BJ (cell line): Measurements from ENCODE around the gene OS9. TPM values are rescaled to one million over a fixed set of nuclear protein-coding genes. Genes with fewer than 3 reads are reported as not detected.

Experiments
- CTCF ChIA-PET: fragments of 350-600 bp; formaldehyde crosslinking; extraction: SDS; loops from one replicate; lab custom pipeline; 2021; ENCODE audit warnings: antibody characterized with exemption, inconsistent platforms; lab: Yijun Ruan, JAX
- POLR2A ChIA-PET: fragments of 300-600 bp; sonication (Branson Sonifier 250); formaldehyde crosslinking; extraction: SDS; loops from one replicate; lab custom pipeline; 2021; ENCODE audit warnings: antibody characterized with exemption; lab: Charles Lee
- DNase-seq: peaks from one replicate; pipeline ENCODE4 v3.0.0-alpha.2; 2011; ENCODE audit warnings: low read depth
- H3K27me3 ChIP-seq: 2 replicates; pipeline ENCODE4 v1.6.0; 2011; ENCODE audit warnings: low read length; ENCODE audit not compliant: control insufficient read depth, insufficient read depth
- H3K36me3 ChIP-seq: 2 replicates; pipeline ENCODE4 v1.5.1; 2011; ENCODE audit warnings: low read length; ENCODE audit not compliant: control insufficient read depth, insufficient read depth
- H3K4me3 ChIP-seq: 2 replicates; pipeline ENCODE4 v1.5.1; 2011; ENCODE audit warnings: low read depth, mild to moderate bottlenecking, control low read depth, low read length
- CTCF ChIP-seq: IDR thresholded peaks from 2 replicates; pipeline ENCODE4 v1.5.1; 2011; ENCODE audit warnings: low read depth, mild to moderate bottlenecking, control low read depth, inconsistent platforms, low read length, moderate library complexity; ENCODE audit not compliant: insufficient read depth
- polyA plus RNA-seq: library from polyadenylated mRNA; depleted of rRNA; stranded (reverse); fragments of >200 nt; gene quantifications from 2 replicates; pipeline ENCODE4 v1.2.3, GENCODE V29; 2011

Gene OS9
- polyA plus RNA-seq, 1 experiment, result 415 TPM

- POLR2A ChIA-PET, result no interaction called here
- Histone ChIP-seq H3K36me3 (no peaks in the 10 kb centered on the region), H3K27me3 (peaks cover 28% of the 10 kb centered on the region), H3K4me3 (no peak overlapping the region)
- no peak for TF ChIP-seq CTCF
- no peak for DNase-seq
- CTCF ChIA-PET, result interaction anchor here (0.9 to 2.8 kb wide), 3 partner anchors 12 to 171 kb away, joined by 3 to 10 read pairs (median 4); partner anchors contain the start of gene TSPAN31
These were observed 39.0 kb downstream of the OS9 start for GRCh38 chr12:57732726-57733593.

GRCh38 chr12:57733928-57734327 lies 40.0 kb downstream of the OS9 start:
- ChIA-PET CTCF (interaction anchor here (1.0 to 2.8 kb wide), 2 partner anchors 11 to 150 kb away, joined by 3 to 10 read pairs; partner anchors contain the start of gene TSPAN31), POLR2A (no interaction called here)
- Histone ChIP-seq H3K27me3 (peaks cover 31% of the 10 kb centered on the region), H3K36me3 (no peaks in the 10 kb centered on the region), H3K4me3 (no peak overlapping the region)
- no peak for TF ChIP-seq CTCF
- DNase-seq, result no peak

GRCh38 chr12:57734591-57734990 lies 40.7 kb downstream of the OS9 start:
- CTCF ChIA-PET, result interaction anchor here (1.3 to 4.4 kb wide), 3 partner anchors 9 to 151 kb away, joined by 3 to 58 read pairs (median 10); no protein-coding TSS in a partner anchor
- no peak for DNase-seq

GRCh38 chr12:57735198-57735855 lies 41.4 kb downstream of the OS9 start:
- no peaks in the 10 kb centered on the region for H3K36me3 ChIP-seq
- ChIA-PET POLR2A (no interaction called here), CTCF (interaction anchor here (1.0 to 4.4 kb wide), 9 partner anchors 9 to 277 kb away, joined by 3 to 58 read pairs (median 4); partner anchors contain the start of genes GLI1 and TSPAN31)
- no peak overlapping the region for H3K4me3 ChIP-seq
- peaks cover 42% of the 10 kb centered on the region for H3K27me3 ChIP-seq
- no peak for TF ChIP-seq CTCF
- DNase-seq, result no peak

More at GRCh38 chr12:57734591-57734990, 40.7 kb downstream of the OS9 start:
- POLR2A ChIA-PET, result no interaction called here
- no peak for TF ChIP-seq CTCF
- Histone ChIP-seq H3K27me3 (peaks cover 36% of the 10 kb centered on the region), H3K36me3 (no peaks in the 10 kb centered on the region), H3K4me3 (no peak overlapping the region)
